ENCODE measurements around the gene IL1RAPL2. TPM values are rescaled to one million over a fixed set of nuclear protein-coding genes. Genes with fewer than 3 reads are reported as not detected.

IL1RAPL2 gene
- total RNA-seq, 1 experiment from 2014 or later: not detected

GRCh38 chrX:104668550-104668949 lies 102.6 kb downstream of the IL1RAPL2 start:
- in situ Hi-C loops (cut with HindIII; ENCODE audit: low pct_unique_long_range_greater_than_20kb, low sequenced_read_pairs) (no loop called here), intact Hi-C loops (cut with micrococcal nuclease; ENCODE audit: unreplicated experiment) (no loop called here)
- BruUV-seq (replicated peaks): no TSS peak
- ATAC-seq (no peak), DNase-seq (ENCODE audit: low read depth, low spot score) (no peak)
- POLR2A ChIA-PET: no interaction called here
- Histone ChIP-seq H3K36me3 (ENCODE audit: control insufficient read depth, insufficient read depth, low read length) (no peaks in the 10 kb centered on the region), H3K27ac (ENCODE audit: low read length) (no peak overlapping the region), H3K27me3 (ENCODE audit: control insufficient read depth, insufficient read depth, low read length) (no peaks in the 10 kb centered on the region), H3K9me3 (ENCODE audit: control insufficient read depth, insufficient read depth, low read depth, low read length) (no peaks in the 10 kb centered on the region), H3K4me3 (ENCODE audit: low read depth in 2 of 2, low read length in 2 of 2) (no peak overlapping the region), H3K4me1 (ENCODE audit: control insufficient read depth, insufficient read depth, low read length) (no peaks in the 10 kb centered on the region)
- CTCF ChIA-PET: interaction anchor here (1.3 kb wide), 1 partner anchor 521 kb away, joined by 4 read pairs; no protein-coding TSS in a partner anchor
- TF ChIP-seq POLR2AphosphoS5 (IDR thresholded peaks at IDR 0.05; ENCODE audit: low read depth, low read length) (no peak), REST (IDR thresholded peaks at IDR 0.05; ENCODE audit: insufficient read depth in 1 of 2, low read depth in 2 of 2, low read length in 1 of 2) (no peak), TCF7L2 (IDR thresholded peaks at IDR 0.05; ENCODE audit: low read depth, low read length) (no peak), CTCF (IDR thresholded peaks at IDR 0.05) (no peak; the same call in 1 of the 2 replicates), SIN3A (IDR thresholded peaks at IDR 0.05; ENCODE audit: borderline replicate concordance, insufficient read depth, low read depth, low read length) (no peak)

- H3K27ac ChIP-seq (ENCODE audit: low read length): no peak overlapping the region
- in situ Hi-C loops (cut with HindIII; ENCODE audit: low pct_unique_long_range_greater_than_20kb, low sequenced_read_pairs) (no loop called here), intact Hi-C loops (cut with micrococcal nuclease; ENCODE audit: unreplicated experiment) (no loop called here)
- H3K4me3 ChIP-seq (ENCODE audit: low read depth in 2 of 2, low read length in 2 of 2): no peak overlapping the region
- ChIA-PET CTCF (interaction anchor here (1.3 kb wide), 1 partner anchor 521 kb away, joined by 4 read pairs; no protein-coding TSS in a partner anchor), POLR2A (no interaction called here)
- H3K9me3 ChIP-seq (ENCODE audit: control insufficient read depth, insufficient read depth, low read depth, low read length): no peaks in the 10 kb centered on the region
- TF ChIP-seq REST (IDR thresholded peaks at IDR 0.05; ENCODE audit: insufficient read depth in 1 of 2, low read depth in 2 of 2, low read length in 1 of 2) (no peak), CTCF (IDR thresholded peaks at IDR 0.05) (no peak), TCF7L2 (IDR thresholded peaks at IDR 0.05; ENCODE audit: low read depth, low read length) (no peak), POLR2AphosphoS5 (IDR thresholded peaks at IDR 0.05; ENCODE audit: low read depth, low read length) (no peak), SIN3A (IDR thresholded peaks at IDR 0.05; ENCODE audit: borderline replicate concordance, insufficient read depth, low read depth, low read length) (no peak)
- ATAC-seq (no peak), DNase-seq (ENCODE audit: low read depth, low spot score) (no peak)
- no peaks in the 10 kb centered on the region for H3K27me3 ChIP-seq (ENCODE audit: control insufficient read depth, insufficient read depth, low read length)
- no peaks in the 10 kb centered on the region for H3K4me1 ChIP-seq (ENCODE audit: control insufficient read depth, insufficient read depth, low read length)
- H3K36me3 ChIP-seq (ENCODE audit: control insufficient read depth, insufficient read depth, low read length): no peaks in the 10 kb centered on the region
- BruUV-seq (replicated peaks): no TSS peak
Measured at GRCh38 chrX:104669063-104669462, 103.1 kb downstream of the IL1RAPL2 start.
